ENCODE results near the gene TNRC18. TPM values are rescaled to one million over a fixed set of nuclear protein-coding genes. Genes with fewer than 3 reads are reported as not detected.

Gene TNRC18
- total and polyA plus RNA-seq, 2 donors (not counting 3 experiments of a cell fraction or from before 2014, with no cell fraction given), result 14.8 to 64.6 TPM

- H4K20me1 ChIP-seq (replicated peaks; ENCODE audit: control insufficient read depth, extremely low read depth, insufficient read depth, low read length), result no peaks in the 10 kb centered on the region
- no peaks in the 10 kb centered on the region for H3K79me2 ChIP-seq (ENCODE audit: control insufficient read depth, insufficient read depth, low read length)
- dilution Hi-C loops (cut with MboI; ENCODE audit: extremely low pct_ligation_motif_present, low sequenced_read_pairs), result no loop called here
- H3K9ac ChIP-seq (replicated peaks; ENCODE audit: extremely low read depth, insufficient read depth, low read length), result no peak overlapping the region
- H3K9me3 ChIP-seq (replicated peaks; ENCODE audit: control insufficient read depth, insufficient read depth, low read length), result no peaks in the 10 kb centered on the region
- TF ChIP-seq GATA2 (IDR thresholded peaks at IDR 0.05; ENCODE audit: insufficient read depth, insufficient read length, low read depth, low read length), result no peak
- no peak for TF ChIP-seq MAX (IDR thresholded peaks at IDR 0.05; ENCODE audit: insufficient read depth, insufficient read length)
- TF ChIP-seq POLR2AphosphoS5 (IDR thresholded peaks at IDR 0.05; ENCODE audit: insufficient read depth, low read depth, low read length), result no peak
- no peak for TF ChIP-seq MYC (IDR thresholded peaks at IDR 0.05; ENCODE audit: low read depth, low read length)
- TF ChIP-seq JUN (IDR thresholded peaks at IDR 0.05; ENCODE audit: borderline replicate concordance, insufficient read depth, insufficient read length, low read depth), result no peak
- TF ChIP-seq POLR2A (IDR thresholded peaks at IDR 0.05; ENCODE audit: low read depth, low read length), result no peak
- TF ChIP-seq EZH2 (IDR thresholded peaks at IDR 0.05; ENCODE audit: borderline replicate concordance, low read depth, low read length, severe bottlenecking), result no peak
- TF ChIP-seq, protein P1, sequence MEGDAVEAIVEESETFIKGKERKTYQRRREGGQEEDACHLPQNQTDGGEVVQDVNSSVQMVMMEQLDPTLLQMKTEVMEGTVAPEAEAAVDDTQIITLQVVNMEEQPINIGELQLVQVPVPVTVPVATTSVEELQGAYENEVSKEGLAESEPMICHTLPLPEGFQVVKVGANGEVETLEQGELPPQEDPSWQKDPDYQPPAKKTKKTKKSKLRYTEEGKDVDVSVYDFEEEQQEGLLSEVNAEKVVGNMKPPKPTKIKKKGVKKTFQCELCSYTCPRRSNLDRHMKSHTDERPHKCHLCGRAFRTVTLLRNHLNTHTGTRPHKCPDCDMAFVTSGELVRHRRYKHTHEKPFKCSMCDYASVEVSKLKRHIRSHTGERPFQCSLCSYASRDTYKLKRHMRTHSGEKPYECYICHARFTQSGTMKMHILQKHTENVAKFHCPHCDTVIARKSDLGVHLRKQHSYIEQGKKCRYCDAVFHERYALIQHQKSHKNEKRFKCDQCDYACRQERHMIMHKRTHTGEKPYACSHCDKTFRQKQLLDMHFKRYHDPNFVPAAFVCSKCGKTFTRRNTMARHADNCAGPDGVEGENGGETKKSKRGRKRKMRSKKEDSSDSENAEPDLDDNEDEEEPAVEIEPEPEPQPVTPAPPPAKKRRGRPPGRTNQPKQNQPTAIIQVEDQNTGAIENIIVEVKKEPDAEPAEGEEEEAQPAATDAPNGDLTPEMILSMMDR (IDR thresholded peaks at IDR 0.05; ENCODE audit: extremely low read depth in 1 of 2, insufficient read depth in 1 of 2, low read depth in 1 of 2, low read length in 2 of 2), result no peak
- TF ChIP-seq FOS (IDR thresholded peaks at IDR 0.05; ENCODE audit: borderline replicate concordance, insufficient read depth, low read length), result no peak
- H3K9me1 ChIP-seq (replicated peaks; ENCODE audit: control insufficient read depth, extremely low read depth, insufficient read depth, low read length), result no peaks in the 10 kb centered on the region
- DNase-seq (ENCODE audit: low read depth, low spot score) (no peak), FAIRE-seq (no peak)
- no peak overlapping the region for H3K4me3 ChIP-seq (replicated peaks in 1 of 3; ENCODE audit: insufficient read depth in 1 of 3, low read depth in 1 of 3, low read length in 3 of 3)
- BruUV-seq (replicated peaks), result no TSS peak
- POLR2A ChIA-PET, result no interaction called here
- no peaks in the 10 kb centered on the region for H3K4me1 ChIP-seq (ENCODE audit: control insufficient read depth, extremely low read depth, insufficient read depth, low read length)
- intact Hi-C loops (cut with micrococcal nuclease), result no loop called here
- H3K27ac ChIP-seq (ENCODE audit: insufficient read depth, low read depth, low read length), result no peak overlapping the region
- CTCF ChIA-PET, result no interaction called here
- H3K36me3 ChIP-seq (ENCODE audit: control insufficient read depth in 2 of 2, extremely low read depth in 1 of 2, insufficient read depth in 2 of 2, low read length in 2 of 2), result no peaks in the 10 kb centered on the region
- no peak overlapping the region for H3K4me2 ChIP-seq (ENCODE audit: insufficient read depth, low read length)
- H3K27me3 ChIP-seq (ENCODE audit: control insufficient read depth in 2 of 2, insufficient read depth in 2 of 2, low read length in 2 of 2), result no peaks in the 10 kb centered on the region
- no peak overlapping the region for H2AFZ ChIP-seq (ENCODE audit: low read depth, low read length)
These were observed 44.0 kb upstream of the TNRC18 start for GRCh38 chr7:5467645-5468044.
